HG02571 (cell line): ENCODE data around the gene MEGF9.
"Not testable (repeated sequence)": the region's sequence is repeated elsewhere in the genome, so short reads cannot be mapped to it uniquely, and the experiment has no call there.

Experiments
- ATAC-seq: cut with Tn5 transposase; IDR thresholded peaks from one replicate; pipeline ENCODE4 v1.9.1; 2021; ENCODE audit warnings: mild to moderate bottlenecking, moderate library complexity; ENCODE audit not compliant: unreplicated experiment

The MEGF9 gene

DNA sequence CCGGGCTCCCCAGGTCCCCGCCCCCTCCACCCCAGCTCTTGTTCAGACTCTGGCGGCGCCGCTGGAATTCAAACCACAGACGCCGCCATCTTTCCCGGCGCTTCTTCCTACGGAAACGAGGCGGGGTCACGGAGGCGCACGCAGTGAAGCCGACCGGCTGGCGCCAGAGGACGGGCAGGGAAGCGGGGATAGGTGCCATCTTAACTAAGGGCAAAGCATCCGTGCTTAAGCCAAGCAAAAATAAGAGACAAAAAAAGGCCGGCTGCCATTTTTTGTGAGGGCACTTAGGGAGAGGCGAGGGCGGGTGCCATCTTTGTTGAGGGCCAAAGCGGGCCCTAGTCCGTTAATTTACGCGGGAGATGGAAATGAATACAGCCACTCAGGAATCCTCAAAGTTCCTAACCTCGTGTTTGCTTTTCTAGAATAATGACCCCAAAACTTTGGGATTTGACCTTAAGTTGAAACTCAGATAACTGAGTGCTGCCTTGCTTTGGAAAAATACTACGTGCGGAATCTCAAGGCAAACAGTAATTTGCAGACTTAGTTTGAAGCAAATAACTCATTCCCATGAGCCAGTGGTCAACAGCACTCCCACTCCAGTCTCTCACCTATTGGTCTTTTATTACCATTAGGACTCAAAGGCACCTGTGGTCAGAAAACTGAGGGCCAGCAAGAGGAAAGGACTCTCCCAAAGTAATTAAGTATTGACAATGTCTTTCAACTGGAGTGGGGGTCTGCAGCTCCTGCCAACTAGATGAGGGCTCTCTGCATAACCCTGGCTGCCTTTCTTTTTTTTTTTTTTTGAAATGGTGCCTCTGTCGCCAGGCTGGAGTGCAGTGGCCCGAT, 134.0 kb downstream of the MEGF9 start, which contains the start of gene CDK5RAP2:
CDK5RAP2 (minus strand) TSS at position 117 of the 846 bp plus-strand sequence. CDS start 189 bp downstream, outside the sequence.
- peak; percentile 95 for ATAC-seq

DNA sequence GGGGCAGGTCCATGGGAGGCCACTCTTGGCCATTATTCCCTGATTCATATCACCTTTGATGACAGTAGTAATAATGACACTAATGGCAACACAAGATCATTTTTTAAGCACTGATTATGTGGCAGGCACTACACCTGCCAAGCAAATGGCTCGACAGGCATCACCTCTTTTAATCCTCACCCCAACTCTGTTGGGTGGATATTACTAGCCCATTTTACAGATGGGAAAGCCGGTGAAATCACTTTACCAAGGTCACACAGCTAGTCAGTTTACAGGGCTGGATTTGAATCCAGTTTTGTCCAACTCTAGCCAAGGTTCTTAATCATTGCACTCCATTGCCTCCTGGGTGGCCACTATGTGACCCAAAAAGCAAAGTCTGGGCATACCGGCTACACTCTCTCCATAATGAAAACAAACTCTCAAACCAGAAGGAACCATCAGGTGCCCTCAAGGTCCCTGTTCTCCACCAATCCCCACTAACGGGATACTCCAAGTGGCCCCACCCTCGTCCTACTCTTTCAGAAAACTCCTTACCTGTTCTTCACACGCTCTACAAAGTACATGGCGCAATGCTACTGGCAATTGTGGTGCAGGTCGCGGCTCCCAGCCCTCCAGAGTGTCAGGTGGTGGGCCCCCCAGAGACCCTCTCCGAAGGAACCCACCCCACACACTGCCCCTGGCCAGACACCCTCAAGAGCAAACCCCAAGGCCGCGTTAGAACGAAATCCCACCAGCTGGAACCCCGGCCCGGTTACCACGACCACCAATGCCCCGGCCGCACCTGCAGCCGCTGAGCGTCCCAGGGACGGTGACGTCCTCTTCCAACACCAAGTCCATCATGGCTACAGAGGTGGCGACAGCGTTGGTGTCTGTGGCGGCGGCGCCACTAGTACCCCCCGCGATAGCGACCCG, 134.9 kb downstream of the MEGF9 start:
- ATAC-seq: peak; percentile 39

GRCh38 chr9:120574473-120574872, 139.8 kb downstream of the MEGF9 start:
- ATAC-seq: no peak

DNA sequence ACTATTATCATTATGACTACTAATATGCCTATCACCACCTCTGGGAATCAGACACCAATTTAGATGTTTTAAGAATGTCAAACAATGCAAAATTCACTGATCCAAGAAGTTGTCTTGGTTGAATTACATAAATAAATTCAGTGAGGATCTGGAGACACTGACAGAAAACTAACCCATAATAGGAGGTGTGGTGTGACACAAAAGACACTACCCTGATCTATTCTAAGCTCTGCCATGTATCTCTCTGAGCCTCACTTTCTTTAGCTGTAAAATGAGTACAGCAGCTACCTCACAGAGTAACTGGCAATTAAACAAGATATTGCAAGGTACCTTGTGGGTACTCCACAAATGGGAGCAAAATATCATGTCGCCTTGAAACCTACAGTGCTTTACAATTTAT, 141.8 kb downstream of the MEGF9 start:
- no peak for ATAC-seq

GRCh38 chr9:120571443-120572257, 142.6 kb downstream of the MEGF9 start:
- ATAC-seq: no peak

GRCh38 chr9:120570296-120570695, 144.0 kb downstream of the MEGF9 start:
- ATAC-seq: no peak

DNA sequence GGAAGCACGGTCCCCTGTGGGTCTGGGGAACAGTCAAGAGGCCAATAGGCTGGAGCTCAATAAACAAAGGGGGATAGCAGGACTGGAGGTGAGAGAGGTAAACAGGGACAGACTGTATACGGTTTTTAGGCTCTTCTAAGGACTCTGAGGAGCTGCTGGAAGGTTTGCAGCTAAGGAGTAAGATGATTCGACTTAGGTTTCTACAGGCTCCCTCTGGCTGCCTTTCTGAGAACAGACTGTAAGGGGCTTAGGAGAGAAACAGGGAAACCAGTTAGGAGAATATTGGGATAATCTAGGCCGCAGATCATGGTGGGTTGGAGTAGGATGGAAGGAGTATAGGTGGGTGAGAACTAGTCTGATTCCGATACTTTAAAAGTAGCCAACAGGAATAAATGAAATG, 144.7 kb downstream of the MEGF9 start:
- no peak for ATAC-seq

DNA sequence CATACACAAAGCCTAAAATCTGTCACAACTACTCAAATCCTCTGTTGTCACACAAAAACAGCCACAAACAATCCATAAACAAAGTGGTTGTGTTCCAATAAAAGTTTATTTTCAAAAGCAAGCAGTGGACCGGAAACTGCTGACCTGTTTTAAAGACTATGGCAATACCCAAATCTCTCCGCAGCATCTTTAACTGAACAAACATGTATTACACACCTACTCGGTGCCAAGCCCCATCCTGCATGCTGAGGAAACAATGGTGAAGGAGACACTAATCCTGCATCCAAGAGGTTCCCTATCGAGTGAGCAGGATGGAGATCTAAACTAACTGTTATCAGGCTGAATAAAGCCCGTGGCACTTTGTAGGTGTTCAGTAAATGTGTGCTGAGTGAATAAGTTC, 145.5 kb downstream of the MEGF9 start:
- no peak for ATAC-seq

DNA sequence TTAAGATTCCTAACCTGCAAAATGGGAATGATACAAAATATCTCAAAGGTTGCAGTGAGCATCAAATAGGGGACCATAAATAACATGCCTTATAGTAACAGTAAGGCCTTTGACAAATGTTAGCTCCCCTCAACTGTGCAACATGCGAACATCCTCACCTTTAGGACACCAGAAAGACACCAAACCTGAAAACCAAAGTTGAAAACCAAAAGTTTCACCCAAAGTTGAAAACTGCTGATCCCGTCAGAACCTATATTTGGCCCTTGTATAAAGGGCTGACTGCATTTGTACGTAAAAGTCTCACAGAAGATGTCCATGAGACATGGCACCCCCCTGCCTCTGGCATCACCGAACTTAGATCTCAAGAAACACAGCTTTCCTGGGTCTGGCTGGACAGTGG, 146.4 kb downstream of the MEGF9 start:
- no peak for ATAC-seq

- ATAC-seq: no peak
Measured at GRCh38 chr9:120567081-120567480, 147.2 kb downstream of the MEGF9 start.

- no peak for ATAC-seq
Measured at GRCh38 chr9:120564589-120564988, 149.7 kb downstream of the MEGF9 start.

DNA sequence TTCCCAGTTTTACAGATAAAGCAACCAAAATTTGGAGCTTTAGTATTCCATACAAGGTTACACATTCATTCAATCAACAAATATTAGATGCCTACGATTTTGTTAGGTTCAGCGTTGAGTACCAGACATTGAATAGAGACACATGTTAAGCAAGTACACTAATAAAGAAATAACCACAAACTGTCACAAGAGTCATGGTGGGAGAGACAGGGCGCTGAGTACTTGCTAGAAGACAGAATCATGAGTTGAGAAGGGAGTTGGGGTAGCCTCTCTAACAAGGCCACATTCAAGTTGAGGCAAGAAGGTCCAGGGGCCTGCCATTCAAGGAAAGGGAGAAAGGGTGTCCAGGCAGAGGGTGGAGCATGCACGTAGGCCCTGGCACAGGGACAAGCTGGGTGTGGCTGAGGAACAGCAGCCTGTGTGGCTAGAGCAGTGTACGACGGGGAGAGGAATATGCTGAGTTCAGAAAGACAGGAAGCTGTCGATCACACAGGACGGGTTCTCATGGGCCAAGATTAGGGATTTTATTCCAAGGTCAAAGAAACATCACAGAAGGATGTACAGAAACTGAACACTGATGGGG, 151.3 kb downstream of the MEGF9 start:
- no peak for ATAC-seq

DNA sequence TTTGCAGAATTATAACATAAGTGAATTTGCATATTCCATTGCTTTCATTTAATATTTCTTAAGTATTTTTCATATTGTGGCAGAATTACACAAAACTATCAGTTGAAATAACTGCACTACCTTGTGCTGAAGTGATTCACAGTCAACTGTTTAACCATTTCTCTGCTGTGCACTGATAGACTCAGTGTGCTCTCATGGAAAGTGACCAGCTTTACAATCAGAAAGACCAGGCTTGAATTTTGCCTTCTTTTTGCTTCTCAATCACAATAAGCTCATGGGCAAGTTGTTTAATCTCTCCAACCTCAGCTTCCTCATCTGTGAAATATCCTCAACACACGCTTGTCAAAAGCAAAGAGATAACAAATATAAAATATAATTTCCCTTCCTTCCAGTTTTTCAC, 152.6 kb downstream of the MEGF9 start:
- ATAC-seq: no peak

GRCh38 chr9:120559546-120559945, 154.7 kb downstream of the MEGF9 start:
- ATAC-seq: no peak

DNA sequence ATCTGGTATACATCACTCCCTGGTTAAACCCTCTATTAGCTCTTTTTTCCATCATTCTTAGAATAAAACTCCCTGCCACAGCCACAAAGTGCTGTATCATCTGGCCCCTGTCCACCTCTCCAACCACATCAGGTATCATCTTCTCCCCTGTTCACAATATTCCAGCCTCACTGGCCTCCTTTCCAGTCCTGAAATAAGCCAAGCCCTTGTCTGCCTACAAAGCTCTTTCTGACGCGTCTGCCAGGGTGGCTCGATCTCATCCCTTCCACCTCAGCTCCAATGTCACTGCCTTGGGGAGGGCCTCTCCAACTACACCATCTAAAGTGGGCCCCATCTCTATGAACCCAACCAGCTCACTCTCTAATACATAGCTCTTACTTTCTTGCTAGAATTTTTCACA, 155.8 kb downstream of the MEGF9 start:
- no peak for ATAC-seq

DNA sequence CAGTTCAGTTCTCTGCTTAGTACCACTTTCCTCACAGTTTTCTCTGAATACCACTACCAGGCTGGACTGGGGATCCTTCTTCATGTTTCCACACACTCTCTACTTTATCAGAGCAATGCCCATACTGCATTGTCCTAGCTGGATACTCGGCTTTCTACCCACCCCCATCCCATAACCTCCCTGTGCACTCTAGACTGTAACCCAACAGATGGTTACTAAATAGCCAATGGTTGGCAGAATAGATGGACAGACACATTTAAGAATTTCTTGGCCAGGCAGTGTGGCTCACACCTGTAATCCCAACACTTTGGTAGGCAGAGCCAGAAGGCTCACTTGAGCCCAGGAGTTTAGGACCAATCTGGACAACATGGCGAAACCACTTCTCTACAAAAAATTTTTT, 157.1 kb downstream of the MEGF9 start:
- no peak for ATAC-seq

DNA sequence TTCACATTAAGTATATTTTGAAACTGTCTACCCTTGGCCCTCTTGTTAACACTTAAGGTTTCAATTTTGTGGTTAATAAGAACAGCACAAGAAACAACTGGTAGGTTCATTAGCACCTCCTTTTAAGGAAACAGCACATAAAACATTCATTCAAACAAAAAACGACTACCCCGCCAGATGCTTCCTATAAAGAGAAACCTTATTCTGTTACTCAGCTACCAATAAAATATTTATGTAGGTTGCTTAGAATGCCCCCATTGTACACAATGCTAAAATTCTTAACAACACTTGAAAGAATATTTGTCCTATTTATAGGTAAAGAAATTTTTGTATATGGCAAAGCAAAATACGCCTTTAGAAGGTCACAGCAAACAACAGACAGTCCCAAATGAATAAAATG, 157.5 kb downstream of the MEGF9 start:
- no peak for ATAC-seq

DNA sequence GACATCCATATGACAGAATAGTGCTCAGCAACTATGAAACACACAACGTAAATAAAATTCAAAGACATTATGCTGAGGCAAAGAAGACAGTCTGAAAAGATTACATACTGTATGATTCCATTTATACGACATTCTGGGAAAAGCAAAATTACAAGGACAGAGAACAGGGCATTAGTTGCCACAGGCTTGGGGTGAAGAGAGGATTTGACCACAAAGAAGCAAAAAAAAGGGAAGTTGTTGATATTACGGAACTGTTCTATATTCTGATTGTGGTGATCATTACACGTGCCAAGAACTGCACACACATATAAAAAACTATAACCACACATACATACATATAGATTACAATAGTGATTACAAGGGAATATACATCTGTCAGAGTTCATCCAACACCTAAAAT, 158.4 kb downstream of the MEGF9 start:
- ATAC-seq: no peak

GRCh38 chr9:120552210-120552704, 162.0 kb downstream of the MEGF9 start:
- not testable (repeated sequence) for ATAC-seq
